Spleen (tissue), 7 donors: ENCODE data around the gene ME3.

Source experiments
- POLR2A ChIP-seq, 3 donors: fragments of 450-650 bp; IDR thresholded peaks; one replicate each; pipeline ENCODE4 v1.5.1; 2017; ENCODE audit warnings: antibody characterized with exemption in 3 of 3, mild to moderate bottlenecking in 1 of 3
- TF ChIP-seq, protein P1 (sequence below), 11 experiments: fragments of 200-600 bp in 7 of 11; fragments of 450-650 bp in 4 of 11; sonication (generic) in 4 of 11; IDR thresholded peaks in 8 of 11; conservative IDR thresholded peaks in 3 of 11; 1 replicate in 7 of 11; 2 replicates in 4 of 11; pipeline versions ENCODE4 v1.4.0 to v1.8.0; 2016 to 2021; ENCODE audit warnings: antibody characterized with exemption in 11 of 11, inconsistent platforms in 4 of 11, mild to moderate bottlenecking in 1 of 11
- donor health status: DM: no; HTN: no; CAD: no; lungs with moderate emphysema.
- donor health status: DM: no; HTN: no; CAD: no.
- donor health status: DM: no; HTN: no; CAD: no.

DNA sequence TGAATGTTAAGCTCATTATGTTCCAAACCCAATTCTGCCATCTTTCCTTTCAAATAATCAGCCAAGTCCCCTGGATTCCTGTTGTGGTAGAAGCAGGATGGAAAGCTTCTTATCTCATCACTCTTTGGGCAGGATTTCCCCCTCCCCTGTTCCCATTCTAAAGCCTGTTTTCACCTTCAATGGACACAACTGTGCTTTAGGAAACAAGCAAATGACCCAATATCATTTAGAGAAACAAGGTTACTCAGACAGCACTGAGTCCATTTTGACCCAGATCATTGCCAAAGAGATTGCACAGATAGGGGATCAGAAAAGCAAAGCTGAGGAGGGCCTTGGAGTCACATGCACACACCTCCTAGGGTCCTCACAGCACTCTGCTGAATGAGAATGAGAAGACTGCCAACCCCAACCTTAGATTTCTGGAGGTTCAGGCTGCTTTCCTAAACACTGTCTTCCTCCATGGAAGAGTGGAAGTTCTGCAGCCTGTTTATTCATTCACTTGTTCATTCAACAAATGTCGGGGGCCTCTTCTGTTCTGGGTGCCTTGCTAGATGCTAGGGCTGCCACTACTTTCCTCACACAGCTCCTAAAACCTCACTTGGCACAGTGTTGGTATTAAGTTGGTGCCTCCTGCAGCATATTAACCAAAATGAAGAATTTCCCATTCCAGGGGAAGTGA, 95.3 kb downstream of the ME3 start:
- TF ChIP-seq, protein P1, sequence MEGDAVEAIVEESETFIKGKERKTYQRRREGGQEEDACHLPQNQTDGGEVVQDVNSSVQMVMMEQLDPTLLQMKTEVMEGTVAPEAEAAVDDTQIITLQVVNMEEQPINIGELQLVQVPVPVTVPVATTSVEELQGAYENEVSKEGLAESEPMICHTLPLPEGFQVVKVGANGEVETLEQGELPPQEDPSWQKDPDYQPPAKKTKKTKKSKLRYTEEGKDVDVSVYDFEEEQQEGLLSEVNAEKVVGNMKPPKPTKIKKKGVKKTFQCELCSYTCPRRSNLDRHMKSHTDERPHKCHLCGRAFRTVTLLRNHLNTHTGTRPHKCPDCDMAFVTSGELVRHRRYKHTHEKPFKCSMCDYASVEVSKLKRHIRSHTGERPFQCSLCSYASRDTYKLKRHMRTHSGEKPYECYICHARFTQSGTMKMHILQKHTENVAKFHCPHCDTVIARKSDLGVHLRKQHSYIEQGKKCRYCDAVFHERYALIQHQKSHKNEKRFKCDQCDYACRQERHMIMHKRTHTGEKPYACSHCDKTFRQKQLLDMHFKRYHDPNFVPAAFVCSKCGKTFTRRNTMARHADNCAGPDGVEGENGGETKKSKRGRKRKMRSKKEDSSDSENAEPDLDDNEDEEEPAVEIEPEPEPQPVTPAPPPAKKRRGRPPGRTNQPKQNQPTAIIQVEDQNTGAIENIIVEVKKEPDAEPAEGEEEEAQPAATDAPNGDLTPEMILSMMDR (IDR thresholded peaks at IDR 0.05 in 8 of 11, conservative IDR thresholded peaks at IDR 0.05 in 3 of 11) = no peak
- no peak for TF ChIP-seq POLR2A (IDR thresholded peaks at IDR 0.05)
